ENCODE data around the gene PDXK.

GRCh38 chr21:43734928-43735229, 15.9 kb downstream of the PDXK start:
- TF ChIP-seq CTCF (IDR thresholded peaks at IDR 0.05; ENCODE audit: control extremely low read depth in 1 of 3, insufficient read depth in 1 of 3, low read depth in 1 of 3, low read length in 3 of 3) (no peak), TAF1 (IDR thresholded peaks at IDR 0.05; ENCODE audit: low read depth, low read length) (no peak), EGR1 (IDR thresholded peaks at IDR 0.05; ENCODE audit: borderline replicate concordance, low read depth, low read length) (no peak), EZH2 (IDR thresholded peaks at IDR 0.05; ENCODE audit: low read depth, low read length, severe bottlenecking) (no peak), GABPA (IDR thresholded peaks at IDR 0.05; ENCODE audit: borderline replicate concordance, insufficient read depth, low read length) (no peak), EP300 (IDR thresholded peaks at IDR 0.05; ENCODE audit: borderline replicate concordance in 1 of 2, low read depth in 2 of 2, low read length in 2 of 2) (no peak), KDM5A (IDR thresholded peaks at IDR 0.05; ENCODE audit: low read length) (no peak), POLR2A (IDR thresholded peaks at IDR 0.05; ENCODE audit: control extremely low read depth in 1 of 2, low read depth in 2 of 2, low read length in 2 of 2) (no peak), MAFK (IDR thresholded peaks at IDR 0.05; ENCODE audit: low read depth, low read length) (no peak), YY1 (IDR thresholded peaks at IDR 0.05; ENCODE audit: low read depth, low read length) (no peak), JUND (IDR thresholded peaks at IDR 0.05; ENCODE audit: low read length) (no peak)

Measured in H1 (cell line).